ENCODE results near the gene IMPG2.

The IMPG2 gene

GRCh38 chr3:101230618-101231017 lies 89.8 kb downstream of the IMPG2 start:
- DNase-seq, result no peak

- DNase-seq, result no peak
Observed at GRCh38 chr3:101229681-101230080, 90.7 kb downstream of the IMPG2 start.

- DNase-seq, result no peak
Observed at GRCh38 chr3:101228441-101228840, 91.9 kb downstream of the IMPG2 start.

DNA sequence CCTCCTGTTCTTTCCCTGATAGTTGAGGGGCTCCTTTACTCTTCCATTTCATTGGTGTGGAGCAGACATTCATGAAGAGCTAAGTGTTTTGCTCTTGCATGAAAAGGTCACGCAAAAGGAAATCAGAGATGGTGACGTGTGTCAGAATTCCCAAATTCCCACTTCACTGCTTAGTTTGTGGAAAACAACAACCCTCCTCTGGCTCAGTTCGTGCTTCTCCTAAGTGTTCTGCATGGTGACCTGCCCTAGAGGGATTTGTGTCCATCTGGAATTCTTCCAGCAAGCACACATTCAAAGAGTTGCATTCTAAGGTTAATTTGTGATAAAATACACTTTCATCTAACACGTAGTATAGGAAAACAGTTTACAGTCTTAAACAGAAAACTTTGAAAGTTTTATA lies 95.6 kb downstream of the IMPG2 start:
- DNase-seq, result no peak

- DNase-seq, result no peak
Observed at GRCh38 chr3:101223016-101223415, 97.4 kb downstream of the IMPG2 start.

- no peak for DNase-seq
Observed at GRCh38 chr3:101219842-101220560, 100.4 kb downstream of the IMPG2 start.

DNA sequence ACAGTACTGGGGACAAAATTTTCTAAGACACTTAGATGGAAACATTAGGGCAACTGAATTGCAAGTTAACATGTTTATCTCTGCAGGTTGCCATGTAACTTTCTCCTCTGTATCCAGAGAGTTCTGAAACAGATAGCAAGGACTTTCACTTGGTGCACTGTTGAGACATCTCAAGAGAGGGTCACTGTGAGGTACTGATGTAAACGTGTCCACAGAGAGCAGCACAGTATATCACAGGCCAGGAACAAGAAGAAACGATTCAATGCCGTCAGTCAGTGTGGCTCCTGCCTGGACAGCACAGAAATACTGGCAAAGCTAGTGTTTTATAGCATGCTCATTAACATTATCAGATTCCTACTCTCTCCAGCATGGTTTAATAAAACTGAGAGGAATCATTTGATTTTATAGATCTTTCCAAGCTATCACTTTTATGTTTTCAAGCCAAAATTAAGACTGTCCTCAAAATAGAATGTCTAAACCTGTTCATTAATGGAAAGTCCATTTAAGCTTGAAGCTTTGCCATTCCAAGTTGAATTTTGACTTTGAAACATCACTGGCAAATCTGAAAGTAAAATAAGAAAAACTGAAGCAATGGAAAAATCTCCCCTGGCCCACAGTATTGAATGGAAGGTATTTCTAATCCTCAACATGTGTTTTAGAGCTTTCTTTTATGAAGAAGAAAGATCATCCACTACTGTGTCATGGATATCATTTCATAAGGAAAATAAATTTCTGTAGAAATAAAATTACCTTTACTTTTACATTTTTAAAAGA lies 102.7 kb downstream of the IMPG2 start:
- no peak for DNase-seq

- no peak for DNase-seq
Observed at GRCh38 chr3:101216710-101217465, 103.5 kb downstream of the IMPG2 start.

DNA sequence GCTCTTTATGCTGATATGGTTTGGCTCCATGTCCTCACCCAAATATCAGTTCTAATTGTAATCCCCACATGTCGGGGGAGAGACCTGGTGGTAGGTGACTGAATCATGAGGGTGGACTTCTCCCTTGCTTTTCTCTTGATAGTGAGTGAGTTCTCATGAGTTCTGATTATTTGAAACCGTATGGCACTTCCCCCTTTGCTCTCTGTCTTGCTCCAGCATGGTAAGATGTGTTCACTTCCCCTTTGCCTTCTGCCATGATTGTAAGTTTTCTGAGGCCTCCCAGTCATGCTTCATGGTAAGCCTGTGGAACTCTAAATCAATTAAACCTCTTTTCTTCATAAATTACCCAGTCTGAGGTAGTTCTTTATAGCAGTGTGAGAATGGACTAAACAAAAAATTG lies 107.6 kb downstream of the IMPG2 start:
- no peak for DNase-seq

DNA sequence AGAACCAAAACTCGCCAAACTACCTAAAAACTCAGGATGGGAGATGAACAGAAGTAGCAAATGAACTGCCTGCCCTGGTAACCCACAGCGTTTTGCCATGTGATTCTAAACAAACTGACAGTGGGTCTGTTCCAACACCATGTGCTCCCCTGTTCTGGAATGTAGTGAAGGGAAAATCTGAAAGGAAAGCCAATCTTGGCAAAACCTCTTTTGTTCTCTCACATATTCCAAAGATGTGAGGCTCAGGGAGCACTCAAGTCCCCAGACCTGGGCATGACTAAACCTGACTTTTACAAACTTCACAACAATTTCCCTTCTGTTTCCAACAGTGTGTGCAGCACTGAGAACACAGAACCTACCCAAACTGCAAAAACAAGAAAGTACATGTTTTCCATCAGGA lies 116.1 kb downstream of the IMPG2 start:
- DNase-seq, result no peak

GRCh38 chr3:101203411-101203810 lies 117.0 kb downstream of the IMPG2 start:
- DNase-seq, result no peak

- no peak for DNase-seq
Observed at GRCh38 chr3:101202640-101203039, 117.7 kb downstream of the IMPG2 start.

DNA sequence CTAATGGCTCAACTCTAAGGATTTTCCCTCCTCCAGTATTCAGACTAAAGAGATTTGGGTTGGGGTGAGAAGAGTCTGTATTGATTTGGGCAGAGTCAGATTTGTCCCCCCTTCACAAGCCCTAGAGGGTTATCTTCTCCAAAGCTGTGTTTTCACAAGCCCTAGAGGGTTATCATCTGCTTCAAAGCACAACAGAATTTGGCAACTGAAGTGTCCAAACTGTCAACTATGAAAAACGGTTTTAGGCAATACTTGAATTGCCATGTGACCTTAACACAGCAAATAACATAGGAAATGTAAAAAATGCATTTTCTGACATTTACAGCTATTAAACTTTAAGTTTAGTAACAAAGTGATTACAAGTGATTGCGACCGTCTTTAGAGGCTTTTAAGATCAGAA lies 119.9 kb downstream of the IMPG2 start:
- DNase-seq, result no peak

- DNase-seq, result no peak
Observed at GRCh38 chr3:101195951-101196713, 124.2 kb downstream of the IMPG2 start.

DNA sequence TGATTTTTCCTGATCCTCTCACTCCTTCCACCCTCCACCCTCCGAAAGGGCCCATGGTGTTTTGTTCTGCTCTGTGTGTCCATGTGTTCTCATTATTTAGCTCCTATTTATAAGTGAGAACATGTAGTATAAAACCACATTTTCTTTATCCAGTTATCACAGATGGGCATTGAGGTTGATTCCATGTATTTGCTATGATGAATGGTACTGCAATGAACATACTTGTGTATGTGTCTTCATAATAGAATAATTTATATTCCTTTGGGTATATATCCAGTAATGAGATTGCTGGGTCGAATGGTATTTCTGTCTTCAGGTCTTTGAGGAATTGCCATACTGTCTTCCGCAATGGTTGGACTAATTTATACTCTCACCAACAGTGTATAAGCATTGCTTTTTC lies 126.0 kb downstream of the IMPG2 start:
- DNase-seq, result no peak

- no peak for DNase-seq
Observed at GRCh38 chr3:101193957-101194356, 126.4 kb downstream of the IMPG2 start.

GRCh38 chr3:101189796-101190195 lies 130.6 kb downstream of the IMPG2 start:
- DNase-seq, result no peak

- DNase-seq, result no peak
Observed at GRCh38 chr3:101189176-101189575, 131.2 kb downstream of the IMPG2 start.

- no peak for DNase-seq
Observed at GRCh38 chr3:101185341-101185740, 135.0 kb downstream of the IMPG2 start.

DNA sequence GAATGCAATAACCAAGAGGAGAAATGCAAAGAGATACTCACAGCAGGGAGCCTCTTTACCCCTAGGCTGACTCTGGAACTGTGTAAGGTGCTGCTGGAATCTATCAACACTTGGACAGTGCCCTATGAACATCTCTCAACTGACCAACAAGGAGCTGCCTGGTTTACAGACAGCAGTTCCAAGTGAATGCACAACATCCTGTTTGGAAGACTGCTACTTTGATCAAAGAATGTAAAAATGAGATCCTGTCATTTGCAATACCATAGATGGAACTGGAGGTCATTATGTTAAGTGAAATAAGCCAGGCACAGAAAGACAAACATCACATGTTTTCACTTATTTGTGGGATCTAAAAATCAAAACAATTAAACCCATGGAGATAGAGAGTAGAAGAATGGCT lies 136.3 kb downstream of the IMPG2 start:
- no peak for DNase-seq

DNA sequence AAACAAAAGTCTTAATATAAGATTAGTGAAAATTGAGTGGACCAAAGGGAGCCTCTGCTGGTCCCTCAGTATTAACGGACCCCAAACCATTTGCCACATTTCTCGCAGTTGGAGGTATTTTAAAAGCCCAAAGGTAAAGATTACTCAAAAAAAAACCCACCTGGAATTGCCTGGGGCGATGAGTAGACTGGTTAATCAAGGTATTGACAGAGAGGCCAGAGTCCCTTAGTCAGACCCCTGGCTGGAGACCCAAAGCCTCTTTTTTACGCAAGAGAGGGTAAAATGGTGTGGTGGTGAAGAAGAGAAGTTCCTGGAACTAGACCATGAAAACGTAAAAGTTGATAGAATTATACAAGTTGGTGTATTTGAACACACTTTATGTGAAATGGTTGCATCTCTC lies 137.2 kb downstream of the IMPG2 start:
- DNase-seq, result no peak

GRCh38 chr3:101182734-101183133 lies 137.6 kb downstream of the IMPG2 start:
- DNase-seq, result no peak

GRCh38 chr3:101181801-101182200 lies 138.6 kb downstream of the IMPG2 start:
- no peak for DNase-seq
